HepG2 (cell line): Measurements from ENCODE around the gene SYVN1. TPM values are rescaled to one million over a fixed set of nuclear protein-coding genes. Genes with fewer than 3 reads are reported as not detected.

Source experiments
- ATAC-seq: fragments of 200-7000 bp; cut with Tn5 transposase; 3 replicates; pipeline ENCODE4 v1.9.1; 2020; ENCODE audit warnings: mild to moderate bottlenecking, moderate library complexity
- BruUV-seq: library from RNA; stranded (reverse); fragments of 400-500 nt; replicated peaks from 2 replicates; lab custom pipeline; 2021; lab: Mats Ljungman, UMichigan
- CTCF ChIA-PET: fragments of 300-600 bp; formaldehyde crosslinking; extraction: SDS; loops from one replicate; lab custom pipeline; 2021; ENCODE audit warnings: low total read pairs, inconsistent platforms, low intra/inter-chr PET ratio; lab: Yijun Ruan, JAX
- POLR2A ChIA-PET: fragments of 350-600 bp; sonication (Branson Sonifier 250); formaldehyde crosslinking; loops from one replicate; lab custom pipeline; 2020; ENCODE audit warnings: antibody characterized with exemption, inconsistent platforms; lab: Yijun Ruan, JAX
- DNase-seq: peaks from one replicate; pipeline ENCODE4 v3.0.0-alpha.2; 2015; ENCODE audit warnings: low spot score
- FAIRE-seq: peaks from 3 replicates; lab custom pipeline; 2011; peaks lifted over from hg19 to GRCh38; lab: Jason Lieb, UNC
- H2AFZ ChIP-seq: one replicate; pipeline ENCODE4 v1.6.1; 2011; ENCODE audit warnings: low read length, inconsistent platforms
- H3K27ac ChIP-seq: fragments of 300-600 bp; 3 replicates; pipeline ENCODE4 v1.8.0; 2011; ENCODE audit warnings: mixed run types, mild to moderate bottlenecking, mixed read lengths, low read length, inconsistent platforms; ENCODE audit not compliant: insufficient read depth; ENCODE audit errors: extremely low read length
- H3K27me3 ChIP-seq, 2 experiments: fragments of 200-600 bp in 1 of 2; 2 replicates in 1 of 2; 3 replicates in 1 of 2; pipeline versions ENCODE4 v1.6.0 to v1.8.0; 2011; ENCODE audit warnings: low read length in 2 of 2, mild to moderate bottlenecking in 2 of 2, moderate library complexity in 2 of 2, inconsistent platforms in 1 of 2; ENCODE audit not compliant: insufficient read depth in 2 of 2, control insufficient read depth in 1 of 2
- H3K36me3 ChIP-seq, 2 experiments: fragments of 200-600 bp in 1 of 2; replicated peaks in 1 of 2; 2 replicates in 1 of 2; 3 replicates in 1 of 2; pipeline versions ENCODE4 v1.5.1 to v1.8.0; 2011; ENCODE audit warnings: low read length in 2 of 2, inconsistent platforms in 1 of 2; ENCODE audit not compliant: insufficient read depth in 2 of 2, control insufficient read depth in 1 of 2
- H3K4me1 ChIP-seq: 2 replicates; pipeline ENCODE4 v1.5.1; 2012; ENCODE audit warnings: low read length, inconsistent platforms; ENCODE audit not compliant: insufficient read depth
- H3K4me2 ChIP-seq: 2 replicates; pipeline ENCODE4 v1.6.0; 2011; ENCODE audit warnings: low read depth, low read length, inconsistent platforms
- H3K4me3 ChIP-seq, 3 experiments: fragments of 200-600 bp in 1 of 3; sonication (generic), shearing (Covaris generic) in 1 of 3; replicated peaks in 1 of 3; 2 replicates each; pipeline ENCODE4 v1.5.1; 2011 to 2016; ENCODE audit warnings: low read length in 3 of 3, inconsistent platforms in 2 of 3, low read depth in 2 of 3, mild to moderate bottlenecking in 2 of 3, control low read depth in 1 of 3, mixed read lengths in 1 of 3; ENCODE audit not compliant: insufficient read depth in 1 of 3
- H3K79me2 ChIP-seq: one replicate; pipeline ENCODE4 v1.6.1; 2011; ENCODE audit warnings: low read length, inconsistent platforms; ENCODE audit not compliant: insufficient read depth
- H3K9ac ChIP-seq: 2 replicates; pipeline ENCODE4 v1.6.0; 2011; ENCODE audit warnings: mild to moderate bottlenecking, low read depth, low read length, inconsistent platforms; ENCODE audit not compliant: insufficient read depth
- H3K9me3 ChIP-seq: 2 replicates; pipeline ENCODE4 v1.5.1; 2012; ENCODE audit warnings: mild to moderate bottlenecking, low read length
- H4K20me1 ChIP-seq: 2 replicates; pipeline ENCODE4 v1.6.0; 2011; ENCODE audit warnings: inconsistent platforms, mild to moderate bottlenecking, low read length, moderate library complexity; ENCODE audit not compliant: insufficient read depth
- FOXO4 ChIP-seq: sonication (generic); formaldehyde crosslinking; conservative IDR thresholded peaks from 2 replicates; pipeline ENCODE4 v1.8.1; 2023; ENCODE audit warnings: missing genetic modification reagents
- GLMP ChIP-seq: sonication (generic); formaldehyde crosslinking; IDR thresholded peaks from 2 replicates; pipeline ENCODE4 v1.9.0; 2021; ENCODE audit warnings: missing genetic modification reagents, mild to moderate bottlenecking, borderline replicate concordance
- KLF11 ChIP-seq: IDR thresholded peaks from 2 replicates; pipeline ENCODE4 v1.6.1; 2016; ENCODE audit warnings: missing compliant biosample characterization
- PHF5A ChIP-seq: IDR thresholded peaks from one replicate; pipeline ENCODE4 v1.6.1; 2018; ENCODE audit warnings: low read depth, missing genetic modification reagents; ENCODE audit not compliant: unreplicated experiment
- TEAD3 ChIP-seq: optimal IDR thresholded peaks from 2 replicates; pipeline ENCODE3; 2016; ENCODE audit warnings: borderline replicate concordance
- ZNF263 ChIP-seq: sonication (generic); formaldehyde crosslinking; IDR thresholded peaks from 2 replicates; pipeline ENCODE4 v1.4.0; 2020; ENCODE audit warnings: missing genetic modification reagents
- ZNF512 ChIP-seq: sonication (generic); formaldehyde crosslinking; IDR thresholded peaks from 2 replicates; pipeline ENCODE4 v1.4.0; 2020; ENCODE audit warnings: mild to moderate bottlenecking, missing genetic modification reagents
- WGBS: methylation state at CpG from one replicate; pipeline ENCODE4 v1.1.6; 2017; ENCODE audit warnings: low lambda C conversion rate; 5-methylcytosine and 5-hydroxymethylcytosine counted together
- in situ Hi-C: cut with HindIII; loops from 2 replicates; pipeline ENCODE4 v1.10.0; 2017; ENCODE audit warnings: low pct_unique_long_range_greater_than_20kb; ENCODE audit not compliant: extremely low pct_ligation_motif_present
- intact Hi-C: fragments of 100-400 bp; cut with micrococcal nuclease; formaldehyde crosslinking; loops from one replicate; pipeline ENCODE4 v1.10.0; 2022; ENCODE audit not compliant: unreplicated experiment
- polyA plus RNA-seq, 8 experiments: library from polyadenylated mRNA; depleted of rRNA in 3 of 8; stranded (reverse) in 7 of 8; unstranded in 1 of 8; fragments of >200 nt; fragmentation: Illumina TruSeq in 4 of 8; extraction: Trizol in 4 of 8; gene quantifications; 2 replicates each; pipeline versions ENCODE4 v1.2.1 to v1.2.3, GENCODE V29; 2011 to 2016; ENCODE audit warnings: low read depth in 4 of 8, missing spikeins in 1 of 8, mixed read lengths in 1 of 8; ENCODE audit not compliant: insufficient read depth in 1 of 8
- total RNA-seq, 5 experiments: library from RNA; depleted of rRNA; stranded (reverse); fragments of >200 nt; fragmentation: Illumina TruSeq; extraction: Trizol; gene quantifications; 2 replicates each; pipeline ENCODE4 v1.2.3, GENCODE V29; 2016; ENCODE audit warnings: low read depth in 1 of 5

The SYVN1 gene
- total and polyA plus RNA-seq, 2 of the 13 experiments (the other 11 are each of a cell fraction or from before 2014, with no cell fraction given) = 10.3 to 22.5 TPM

GRCh38 chr11:65166893-65167292, 32.6 kb upstream of the SYVN1 start:
- TF ChIP-seq GLMP (CRISPR knock-in tag) = no peak
- TF ChIP-seq FOXO4 (CRISPR knock-in tag) = 0 out of 2 replicates have a peak, but pooled peaks have one; percentile 3
- TF ChIP-seq ZNF263 (CRISPR knock-in tag) = no peak
- TF ChIP-seq TEAD3 (CRISPR knock-in tag) = no peak
- 0 out of 2 replicates have a peak, but pooled peaks have one; percentile 82 for TF ChIP-seq ZNF512 (CRISPR knock-in tag)
- no peak for TF ChIP-seq PHF5A (CRISPR knock-in tag)
- no peak for TF ChIP-seq KLF11 (CRISPR knock-in tag)
- no peaks in the 10 kb centered on the region for H3K79me2 ChIP-seq
- H3K4me3 ChIP-seq = peak overlapping the region; percentile 37 to 85 (median 77)
- 45% methylated on average over 3 of the region's 3 CpGs for WGBS
- in situ Hi-C loops = no loop called here
- H3K27ac ChIP-seq = peak overlapping the region; percentile 99
- intact Hi-C loops = loop anchor here (1.0 to 2.0 kb wide), 3 partner anchors 14 to 50 kb away; partner anchors contain the start of genes CAPN1 and ZNHIT2
- H4K20me1 ChIP-seq = no peaks in the 10 kb centered on the region
- DNase-seq (no peak), FAIRE-seq (no peak), ATAC-seq (no peak)
- H3K27me3 ChIP-seq = no peaks in the 10 kb centered on the region
- POLR2A ChIA-PET = interaction anchor here (1.2 to 6.5 kb wide), 5 partner anchors 13 to 49 kb away, joined by 5 to 105 read pairs (median 72); partner anchors contain the start of genes CAPN1, FAU, MRPL49 and SYVN1
- peak overlapping the region; percentile 80 for H3K9ac ChIP-seq
- H3K4me2 ChIP-seq = peak overlapping the region; percentile 81
- no peaks in the 10 kb centered on the region for H3K36me3 ChIP-seq
- no peak overlapping the region for H2AFZ ChIP-seq
- peaks cover 80% of the 10 kb centered on the region for H3K4me1 ChIP-seq
- BruUV-seq = no TSS peak
- H3K9me3 ChIP-seq = no peaks in the 10 kb centered on the region
- CTCF ChIA-PET = no interaction called here
